NCI-H128 (cell line): Measurements from ENCODE around the gene CLEC20A.

ENCODE experiments used
- DNase-seq: peaks from one replicate; lab custom pipeline; 2025; ENCODE audit not compliant: unreplicated experiment; lab: John Stamatoyannopoulos, UW

CLEC20A gene

DNA sequence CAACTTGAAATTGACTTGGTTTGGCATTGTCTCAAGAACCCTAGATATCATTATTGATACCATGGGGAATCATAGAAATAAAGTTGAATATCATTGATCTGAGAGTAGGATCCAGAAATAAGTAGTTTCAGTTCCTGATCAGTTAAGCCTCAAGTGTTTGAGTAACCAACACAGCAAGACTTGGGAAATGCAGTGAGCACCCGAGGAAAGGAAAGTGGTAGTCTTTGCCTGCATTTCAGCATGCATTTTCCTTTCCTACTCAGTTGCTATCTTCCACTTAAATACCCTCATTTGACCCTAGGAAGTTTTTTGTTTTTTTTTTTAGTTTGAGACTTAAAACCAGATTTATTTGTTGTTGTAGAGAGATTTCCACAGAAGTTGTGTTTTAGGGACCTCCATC lies 18.9 kb downstream of the CLEC20A start:
- no peak for DNase-seq

DNA sequence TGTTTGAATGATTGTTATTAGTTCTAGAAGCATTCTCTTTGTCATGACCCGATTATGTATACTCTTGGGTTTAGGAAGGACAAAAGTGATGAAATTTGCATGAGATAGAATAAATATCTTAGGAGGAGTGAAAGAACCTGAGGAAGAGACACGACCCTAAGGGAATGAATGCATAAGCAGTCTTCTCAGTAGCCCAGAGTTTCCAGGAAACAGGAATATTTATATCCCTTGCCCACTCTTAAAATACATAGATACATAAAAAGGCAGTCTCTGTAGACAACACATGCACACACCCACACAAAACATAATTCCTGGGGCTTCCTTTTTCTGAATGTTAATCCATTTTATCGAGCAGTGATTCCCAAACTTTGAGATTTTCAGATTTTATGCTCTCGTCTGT lies 19.4 kb downstream of the CLEC20A start:
- DNase-seq = no peak

DNA sequence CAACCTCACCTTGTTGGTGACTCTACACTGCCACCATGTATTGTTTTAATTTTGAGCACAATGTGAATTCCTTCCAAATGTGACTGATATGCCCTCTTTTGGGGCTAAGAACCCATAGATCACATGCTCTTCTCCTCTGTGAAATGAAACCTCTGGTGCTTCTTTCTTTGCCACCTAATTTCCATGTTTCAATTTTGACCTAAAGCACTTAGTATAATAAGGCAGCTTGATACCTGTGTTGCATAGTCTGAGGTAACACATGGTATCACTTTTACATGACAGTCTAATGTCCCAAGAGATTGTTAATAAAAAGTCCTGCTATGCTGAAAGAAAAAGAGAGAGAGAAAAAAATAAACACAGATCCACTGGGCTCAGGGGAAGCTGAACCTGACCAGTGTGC lies 24.2 kb downstream of the CLEC20A start:
- no peak for DNase-seq

DNA sequence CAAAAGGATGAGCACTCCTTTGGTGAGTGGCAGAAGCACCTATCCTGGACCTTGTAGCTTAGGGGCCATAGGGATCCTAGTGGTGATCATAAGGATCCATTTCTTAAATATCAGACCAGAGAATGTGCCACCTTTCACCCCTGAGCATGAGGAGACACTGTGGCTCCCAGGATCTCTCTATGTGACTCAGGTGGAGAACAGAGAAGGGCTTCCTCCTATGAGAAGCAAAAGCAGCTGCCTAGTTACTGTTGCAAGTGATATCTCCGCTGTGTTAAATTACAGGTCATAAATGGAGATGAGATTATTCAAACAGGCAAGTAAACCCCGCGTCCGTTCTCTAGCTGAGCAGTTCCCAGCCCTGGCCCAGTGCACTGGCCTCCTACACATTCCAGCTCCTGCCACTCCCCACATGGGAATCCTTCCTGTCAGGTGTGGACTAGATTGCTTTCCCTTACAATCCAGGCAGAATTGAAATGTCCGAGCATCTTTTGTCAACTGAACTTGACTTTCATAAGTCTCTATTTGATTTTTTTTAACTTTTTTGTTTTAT lies 26.3 kb downstream of the CLEC20A start:
- DNase-seq = no peak

DNA sequence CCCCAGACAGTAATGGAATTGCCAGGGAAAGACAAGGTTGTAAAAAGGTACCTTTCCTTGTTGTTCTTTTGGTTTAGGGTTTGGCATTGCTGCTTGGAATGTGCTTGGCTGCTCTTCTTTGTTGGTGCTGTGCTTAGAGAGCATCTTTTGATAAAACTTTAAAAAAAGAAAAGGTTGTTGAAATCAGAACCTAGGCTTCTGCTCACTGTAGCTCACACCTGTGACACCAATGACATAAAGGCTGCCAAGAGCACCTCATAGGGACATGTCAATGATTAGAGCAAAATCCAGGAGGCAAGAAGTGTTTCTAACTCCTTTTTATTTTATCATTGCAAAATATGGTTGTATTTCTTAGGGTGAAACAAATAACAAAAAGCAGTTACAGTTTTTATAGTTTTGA lies 28.9 kb downstream of the CLEC20A start:
- no peak for DNase-seq

DNA sequence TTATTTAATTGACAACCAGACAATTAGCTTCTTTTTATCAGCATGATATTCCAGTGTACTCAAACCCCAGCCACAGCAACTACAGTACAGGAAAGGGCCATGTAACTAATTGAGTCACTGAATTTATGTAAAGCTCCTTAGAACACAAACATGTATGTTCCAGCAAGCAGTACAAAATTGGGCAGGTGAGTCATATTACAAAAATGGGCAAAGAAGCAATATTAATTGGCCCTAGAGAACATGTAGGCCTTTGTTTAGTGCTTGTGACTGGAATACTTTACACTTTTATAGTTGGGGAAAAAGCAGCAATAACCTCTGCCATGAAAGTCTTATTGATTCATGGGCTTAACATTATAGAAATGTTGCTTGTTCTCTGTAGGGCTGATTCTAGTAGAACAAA lies 31.8 kb downstream of the CLEC20A start:
- DNase-seq = no peak

DNA sequence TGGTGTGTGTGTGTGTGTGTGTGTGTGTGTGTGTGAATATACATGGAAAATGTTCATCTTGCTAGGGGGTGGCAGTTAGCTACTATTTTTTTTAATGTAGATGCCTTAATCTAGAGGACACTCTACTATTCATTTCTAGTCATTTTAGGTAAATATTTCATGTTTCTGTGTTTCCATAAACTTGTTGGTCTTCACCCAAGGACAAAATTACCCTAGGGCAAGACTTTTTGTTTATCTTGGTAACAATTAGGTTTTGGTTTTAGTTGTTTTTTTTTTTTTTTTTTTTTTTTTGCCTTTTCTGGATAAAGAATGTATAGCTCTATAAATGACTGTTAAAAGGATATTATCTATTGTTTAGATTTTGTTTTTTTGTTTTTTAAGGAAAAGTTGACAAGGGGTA lies 32.2 kb downstream of the CLEC20A start:
- no peak for DNase-seq

DNA sequence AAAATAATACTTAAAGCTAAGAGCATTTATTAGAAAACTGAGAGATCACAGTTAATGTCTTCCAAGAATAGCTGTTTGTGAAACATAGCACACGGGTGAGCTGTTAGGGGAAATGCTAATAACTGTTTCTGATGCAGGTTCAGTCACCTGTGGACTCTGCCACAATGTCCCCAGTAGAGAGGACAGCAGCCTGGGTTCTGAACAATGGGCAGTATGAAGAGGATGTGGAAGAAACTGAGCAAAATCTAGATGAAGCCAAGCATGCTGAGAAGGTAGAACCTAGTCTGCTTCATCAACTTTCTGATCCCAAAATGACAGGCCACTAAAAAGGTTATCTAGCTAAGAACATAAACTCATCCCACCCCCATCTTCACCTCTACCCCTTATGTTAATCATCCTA lies 32.6 kb downstream of the CLEC20A start:
- DNase-seq = no peak

DNA sequence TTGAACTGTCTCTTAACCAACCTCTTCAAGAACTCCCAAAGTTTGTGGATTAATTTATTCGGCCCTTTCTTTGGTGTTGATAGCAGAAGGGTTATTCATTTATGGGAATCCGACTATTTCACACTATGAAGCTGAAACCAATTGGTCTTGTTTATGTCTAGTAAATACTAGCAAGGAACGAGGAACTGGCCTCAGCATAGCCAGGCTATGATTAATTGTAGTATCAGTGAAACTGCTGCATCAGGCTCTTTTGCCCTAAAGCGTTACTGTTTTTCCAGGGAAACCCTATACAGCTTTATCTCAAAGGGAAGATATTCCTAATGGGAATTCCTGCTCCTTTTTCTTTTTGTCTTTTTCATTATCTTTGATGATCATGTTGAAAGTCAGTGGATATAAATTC lies 35.1 kb downstream of the CLEC20A start:
- no peak for DNase-seq

DNA sequence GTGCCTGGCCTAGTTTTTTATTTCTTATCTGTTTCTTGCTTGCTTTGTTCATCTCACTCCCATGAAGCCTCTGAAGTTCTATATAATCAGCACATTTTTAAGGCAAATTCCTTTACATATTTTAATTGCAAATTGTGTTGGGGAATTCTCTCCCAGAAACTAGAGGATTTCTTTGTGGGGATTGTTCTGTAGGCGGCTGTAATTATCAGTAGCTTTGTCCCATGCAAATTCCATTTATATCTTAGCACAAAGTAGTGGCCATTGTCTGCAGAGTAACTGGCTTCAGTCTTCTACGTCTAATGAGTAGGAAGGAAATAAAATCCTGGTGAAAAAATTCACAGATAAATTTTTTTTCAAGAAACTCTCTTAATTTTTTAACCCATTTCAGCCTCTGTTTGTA lies 35.7 kb downstream of the CLEC20A start:
- DNase-seq = no peak

DNA sequence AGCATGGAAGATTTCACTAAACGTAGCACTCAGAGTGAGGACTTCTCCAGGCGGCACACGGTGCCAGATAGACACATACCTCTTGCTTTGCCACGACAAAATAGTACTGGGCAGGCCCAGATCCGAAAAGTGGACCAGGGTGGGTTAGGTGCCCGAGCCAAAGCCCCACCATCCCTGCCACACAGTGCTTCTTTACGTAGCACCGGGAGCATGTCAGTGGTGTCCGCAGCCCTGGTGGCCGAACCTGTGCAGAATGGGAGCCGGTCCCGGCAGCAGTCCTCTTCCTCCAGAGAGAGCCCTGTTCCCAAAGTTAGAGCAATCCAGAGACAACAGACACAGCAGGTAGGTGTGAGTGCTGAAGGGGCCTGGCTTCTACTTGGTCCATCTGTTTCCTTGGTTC lies 38.6 kb downstream of the CLEC20A start:
- no peak for DNase-seq

DNA sequence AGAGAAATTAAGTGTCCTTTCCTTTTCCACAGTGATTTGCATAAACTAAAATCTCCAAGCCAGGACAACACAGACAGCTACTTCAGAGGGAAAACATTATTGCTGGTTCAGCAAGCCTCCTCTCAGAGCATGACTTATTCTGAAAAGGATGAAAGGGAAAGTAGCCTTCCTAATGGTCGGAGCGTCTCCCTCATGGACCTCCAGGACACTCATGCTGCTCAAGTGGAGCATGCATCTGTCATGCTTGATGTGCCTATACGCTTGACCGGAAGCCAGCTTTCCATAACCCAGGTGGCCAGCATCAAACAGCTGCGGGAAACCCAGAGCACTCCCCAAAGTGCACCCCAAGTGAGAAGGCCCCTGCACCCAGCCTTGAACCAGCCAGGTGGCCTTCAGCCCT lies 39.1 kb downstream of the CLEC20A start:
- DNase-seq = no peak

DNA sequence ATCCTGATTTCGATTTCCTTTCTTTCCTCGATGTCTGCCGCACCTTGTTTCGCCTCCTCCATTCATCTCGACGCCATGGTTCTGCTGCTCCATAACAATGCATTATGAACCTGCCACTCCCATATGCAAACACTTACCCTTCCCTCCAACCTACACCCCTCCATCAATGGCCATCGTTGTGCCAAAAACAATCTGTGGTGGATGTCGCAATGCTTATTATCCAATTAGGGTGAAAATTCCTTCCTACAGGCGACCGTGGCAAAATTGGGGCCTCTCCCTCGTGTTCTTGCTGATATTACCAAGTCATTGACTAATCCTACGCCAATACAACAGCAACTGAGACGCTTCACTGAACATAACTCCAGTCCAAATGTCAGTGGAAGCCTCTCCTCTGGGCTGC lies 40.3 kb downstream of the CLEC20A start:
- DNase-seq = no peak

DNA sequence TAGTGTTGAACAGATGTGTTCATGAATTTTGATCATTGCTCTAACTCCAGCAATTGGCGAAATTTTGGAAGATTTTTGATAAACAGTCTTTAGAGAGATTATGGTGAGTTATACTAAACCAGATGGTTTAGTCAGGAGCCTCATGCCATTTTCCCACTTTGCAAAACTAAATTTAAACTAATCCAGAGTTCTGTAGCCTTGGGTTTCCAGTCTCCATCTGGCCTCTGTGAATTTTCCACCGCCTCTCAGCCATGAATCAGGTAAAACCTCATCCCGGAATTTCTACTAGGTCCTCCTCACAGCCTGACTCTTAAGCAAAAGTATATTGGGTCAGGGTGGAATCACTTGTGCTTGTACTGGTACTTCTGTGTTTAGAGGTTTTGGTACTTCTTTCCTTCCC lies 44.8 kb downstream of the CLEC20A start:
- DNase-seq = no peak

DNA sequence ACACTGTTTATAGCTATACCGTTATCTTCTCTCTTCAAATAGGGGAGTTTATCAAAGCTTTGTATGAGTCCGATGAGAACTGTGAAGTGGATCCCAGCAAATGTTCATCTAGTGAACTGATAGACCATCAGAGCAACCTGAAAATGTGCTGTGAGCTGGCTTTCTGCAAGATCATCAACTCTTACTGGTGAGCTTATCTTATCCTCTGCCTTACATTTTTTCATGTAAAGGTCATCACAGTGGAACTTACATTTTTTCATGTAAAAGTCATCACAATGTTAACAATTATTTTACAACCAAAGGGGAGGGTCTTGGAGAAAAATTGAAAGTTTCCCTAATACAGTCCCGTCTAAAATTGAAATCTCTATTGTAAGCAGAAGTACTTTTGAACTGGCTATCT lies 45.2 kb downstream of the CLEC20A start:
- DNase-seq = no peak

DNA sequence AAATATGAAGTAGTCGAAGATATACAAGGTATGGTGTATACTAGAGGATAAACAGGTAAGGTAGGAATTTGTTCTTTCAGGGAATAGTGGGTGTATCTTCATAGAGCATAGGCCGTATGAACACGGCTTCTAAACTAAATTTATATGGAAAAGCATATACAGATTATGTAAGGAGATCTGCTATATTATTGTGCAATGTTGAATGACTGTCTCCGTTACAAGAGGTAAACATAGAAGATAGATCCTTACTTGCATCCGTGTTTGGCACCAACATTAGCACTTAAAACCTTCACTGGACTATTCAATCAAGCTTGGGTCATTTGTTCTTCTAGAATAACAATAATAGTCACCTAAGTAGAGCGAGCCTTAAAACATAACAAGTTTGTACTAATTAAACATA lies 45.9 kb downstream of the CLEC20A start:
- no peak for DNase-seq

DNA sequence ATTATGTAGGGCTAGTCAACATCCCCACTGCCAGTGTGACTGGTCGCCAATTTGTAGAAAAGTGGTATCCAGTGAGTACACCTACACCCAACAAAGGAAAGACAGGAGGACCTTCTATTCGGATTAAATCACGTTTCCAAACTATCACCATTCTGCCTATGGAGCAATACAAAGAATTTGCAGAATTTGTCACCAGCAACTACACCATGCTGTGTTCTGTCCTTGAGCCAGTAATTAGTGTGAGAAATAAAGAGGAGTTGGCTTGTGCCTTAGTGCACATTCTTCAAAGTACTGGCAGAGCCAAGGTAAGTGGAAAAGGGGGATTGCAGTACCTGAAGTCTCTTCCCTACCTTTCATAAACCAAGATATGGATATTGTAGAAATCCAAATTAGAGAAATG lies 53.8 kb downstream of the CLEC20A start:
- DNase-seq = no peak

DNA sequence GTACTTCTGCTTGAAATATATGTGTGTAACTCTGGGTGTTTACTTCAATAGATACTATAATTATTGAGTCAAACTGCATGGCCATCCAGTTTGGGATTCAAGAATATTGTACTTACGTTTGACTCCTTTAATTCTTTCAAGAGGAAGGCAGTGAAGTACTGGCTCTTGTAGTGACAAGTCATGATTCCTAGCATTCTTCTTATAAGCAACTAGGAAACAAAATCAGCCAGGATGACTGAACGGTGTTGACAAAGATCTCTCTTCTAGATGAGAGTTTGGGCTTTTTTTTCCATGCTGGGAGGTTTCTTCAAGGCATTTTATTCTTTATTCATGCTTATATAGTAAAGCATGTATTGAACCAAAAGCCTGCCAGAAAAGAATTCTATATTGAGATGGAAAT lies 58.3 kb downstream of the CLEC20A start:
- DNase-seq = no peak

DNA sequence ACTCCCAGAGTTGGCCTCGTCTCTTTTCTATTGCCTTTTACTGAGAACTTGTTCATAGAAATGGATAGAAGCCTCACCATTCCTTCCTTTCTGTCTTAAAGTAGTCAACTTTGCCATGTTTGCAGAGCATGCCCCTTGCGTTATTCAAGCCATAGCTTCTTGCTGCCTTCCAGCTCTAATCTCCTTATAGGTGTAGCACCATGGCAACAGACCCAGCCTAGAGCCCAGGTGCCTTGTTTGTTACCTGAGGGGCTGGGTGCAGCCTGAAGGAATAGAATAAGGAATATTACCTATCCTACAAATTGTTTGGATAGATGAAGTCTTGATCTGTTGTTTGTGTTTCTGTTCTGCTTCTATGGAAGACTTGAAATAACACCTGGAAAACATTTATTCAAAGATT lies 59.9 kb downstream of the CLEC20A start:
- no peak for DNase-seq

DNA sequence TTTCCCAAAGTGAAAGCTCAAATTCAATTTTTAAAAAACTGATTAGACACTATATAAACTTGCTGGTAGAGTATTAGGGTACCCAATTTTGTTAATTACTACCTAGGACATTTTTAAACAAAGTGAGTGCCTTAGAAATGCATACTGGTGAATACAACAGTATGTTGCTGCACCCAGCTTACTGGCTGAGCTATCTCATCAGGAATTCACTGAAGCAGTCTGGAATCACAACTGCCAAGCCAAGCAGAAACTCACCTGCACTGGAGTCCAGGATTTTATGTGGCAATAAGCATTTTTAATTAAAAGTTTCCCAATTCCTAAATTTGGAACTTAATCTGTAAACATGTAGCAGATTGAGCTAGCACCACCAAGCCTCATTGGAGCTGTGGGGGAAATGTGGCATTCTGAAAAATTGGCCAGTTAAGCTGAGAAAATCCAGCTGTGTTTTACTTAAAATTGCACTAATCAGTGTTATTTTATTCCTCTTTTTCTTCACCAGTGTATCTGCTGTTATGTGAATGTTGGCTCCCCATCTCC lies 61.8 kb downstream of the CLEC20A start:
- no peak for DNase-seq

DNA sequence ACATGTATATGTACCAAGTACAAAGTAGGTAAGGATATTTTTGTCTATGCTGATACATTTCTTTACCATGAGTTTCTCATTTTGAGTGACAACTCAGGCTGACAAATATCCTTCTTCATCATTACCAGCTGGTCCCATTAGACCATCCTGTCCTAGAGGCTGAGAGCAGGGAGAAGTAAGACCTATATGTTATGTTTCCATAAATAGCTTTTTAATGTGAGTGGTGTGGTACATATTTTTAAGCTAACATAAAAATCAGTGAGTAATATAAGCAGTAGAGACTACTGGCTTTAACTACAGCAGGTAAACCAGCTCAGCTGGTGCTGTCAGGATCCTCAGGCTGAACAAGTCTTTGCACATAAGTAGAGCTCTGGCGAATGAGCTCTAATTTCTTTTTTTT lies 62.4 kb downstream of the CLEC20A start:
- no peak for DNase-seq
